ENCODE results near the gene NDRG4.

Gene NDRG4

GRCh38 chr16:58506241-58507194 is 6.6 kb downstream of the NDRG4 start:
- TF ChIP-seq CTCF (IDR thresholded peaks at IDR 0.05): no peak
- Histone ChIP-seq H3K4me3 (no peak overlapping the region), H3K27ac (no peak overlapping the region)
- no peak for DNase-seq (ENCODE audit: low spot score)

- DNase-seq (ENCODE audit: low spot score): no peak
- Histone ChIP-seq H3K4me3 (no peak overlapping the region), H3K27ac (no peak overlapping the region)
Observed at GRCh38 chr16:58507195-58507962, 7.4 kb downstream of the NDRG4 start.

GRCh38 chr16:58507963-58508670 is 8.2 kb downstream of the NDRG4 start:
- no peak for TF ChIP-seq CTCF (IDR thresholded peaks at IDR 0.05)
- Histone ChIP-seq H3K27ac (no peak overlapping the region), H3K4me3 (no peak overlapping the region)
- no peak for DNase-seq (ENCODE audit: low spot score)

More at GRCh38 chr16:58507195-58507962, 7.4 kb downstream of the NDRG4 start:
- no peak for TF ChIP-seq CTCF (IDR thresholded peaks at IDR 0.05)

- Histone ChIP-seq H3K4me3 (no peak overlapping the region), H3K27ac (no peak overlapping the region)
- no peak for TF ChIP-seq CTCF (IDR thresholded peaks at IDR 0.05)
- no peak for DNase-seq (ENCODE audit: low spot score)
Observed at GRCh38 chr16:58508671-58509251, 8.8 kb downstream of the NDRG4 start.

GRCh38 chr16:58509256-58510096 is 9.5 kb downstream of the NDRG4 start:
- Histone ChIP-seq H3K27ac (no peak overlapping the region), H3K4me3 (no peak overlapping the region)
- no peak for TF ChIP-seq CTCF (IDR thresholded peaks at IDR 0.05)
- DNase-seq (ENCODE audit: low spot score): no peak

Data from coronary artery (tissue), 2 donors.